Measurements from ENCODE around the gene AMBN.

Gene AMBN

GRCh38 chr4:70591955-70592582 lies at the start of gene AMBN:
TSS of gene AMBN (plus strand) at chr4:70592256. CDS start at chr4:70592359, 103 bp downstream.
- no peak for DNase-seq (ENCODE audit: low read depth)

- no peak for DNase-seq (ENCODE audit: low read depth)
These were observed 47.7 kb upstream of the AMBN start for GRCh38 chr4:70544279-70544868.

- DNase-seq (ENCODE audit: low read depth): no peak
These were observed 35.2 kb upstream of the AMBN start for GRCh38 chr4:70556856-70557255.

DNA sequence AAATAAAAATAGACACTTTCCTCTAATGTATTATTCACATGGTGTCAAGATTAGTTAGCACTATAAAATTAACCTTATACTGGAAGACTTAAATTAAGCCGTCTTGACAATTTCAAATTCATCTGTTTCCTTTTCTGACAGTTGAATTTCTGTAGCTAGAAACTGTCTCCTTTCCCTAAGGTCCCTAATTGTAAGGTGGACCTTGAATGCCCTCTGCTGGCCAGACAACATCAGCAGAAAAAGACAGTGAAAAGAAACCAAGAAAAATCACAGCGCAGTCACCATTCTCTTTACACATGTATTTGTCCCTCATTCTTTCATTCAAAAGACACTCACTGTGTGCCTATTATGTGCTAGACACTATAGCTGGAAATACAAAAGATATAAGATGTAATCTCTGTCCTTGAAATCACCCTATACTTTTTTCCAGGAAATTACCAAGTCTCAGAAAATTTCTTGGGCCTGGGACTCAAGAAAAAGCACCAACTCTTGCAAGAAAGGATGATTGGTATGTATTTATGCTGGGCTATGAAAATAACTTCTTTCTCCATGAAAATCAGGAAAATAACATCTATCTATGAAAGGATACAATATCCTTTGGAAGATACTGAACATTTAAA lies 32.7 kb upstream of the AMBN start:
- DNase-seq (ENCODE audit: low read depth): no peak

DNA sequence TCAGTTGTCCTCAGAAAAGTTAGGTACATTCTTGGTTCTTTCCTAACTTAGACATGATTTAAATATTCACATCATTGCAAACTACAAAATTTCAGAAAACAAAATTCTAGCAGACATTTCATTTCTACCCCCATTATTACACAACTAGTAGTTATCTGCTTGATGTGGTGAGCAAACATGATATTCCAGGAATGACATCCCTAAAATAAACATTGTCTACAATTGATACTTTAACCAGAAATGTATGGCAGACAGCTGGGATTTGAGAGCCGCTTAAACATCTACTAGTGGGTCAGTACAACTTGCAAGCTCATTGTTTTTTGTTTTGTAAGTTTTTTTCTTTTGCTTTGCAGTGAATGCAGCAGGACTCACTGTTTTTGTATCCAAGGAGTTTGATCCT lies 32.1 kb upstream of the AMBN start:
- no peak for DNase-seq (ENCODE audit: low read depth)

DNA sequence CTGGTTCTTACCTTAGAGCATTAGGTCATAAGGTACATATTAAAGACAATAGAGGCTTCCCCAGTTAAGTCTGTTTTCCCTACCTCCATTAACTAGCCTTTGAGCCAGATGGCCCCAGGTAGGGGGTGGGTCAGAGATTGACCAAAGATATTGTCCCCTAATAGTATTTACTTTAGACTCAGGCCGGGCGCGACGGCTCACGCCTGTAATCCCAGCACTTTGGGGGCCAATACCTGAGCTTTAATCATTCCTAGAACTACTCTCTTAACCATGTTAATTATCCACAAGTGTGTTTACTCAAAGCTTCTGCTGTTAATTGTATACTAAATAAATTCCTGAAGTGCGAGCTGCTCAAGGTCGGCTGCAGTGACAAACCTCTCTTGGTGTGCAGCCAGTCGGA lies 28.0 kb upstream of the AMBN start:
- no peak for DNase-seq (ENCODE audit: low read depth)

DNA sequence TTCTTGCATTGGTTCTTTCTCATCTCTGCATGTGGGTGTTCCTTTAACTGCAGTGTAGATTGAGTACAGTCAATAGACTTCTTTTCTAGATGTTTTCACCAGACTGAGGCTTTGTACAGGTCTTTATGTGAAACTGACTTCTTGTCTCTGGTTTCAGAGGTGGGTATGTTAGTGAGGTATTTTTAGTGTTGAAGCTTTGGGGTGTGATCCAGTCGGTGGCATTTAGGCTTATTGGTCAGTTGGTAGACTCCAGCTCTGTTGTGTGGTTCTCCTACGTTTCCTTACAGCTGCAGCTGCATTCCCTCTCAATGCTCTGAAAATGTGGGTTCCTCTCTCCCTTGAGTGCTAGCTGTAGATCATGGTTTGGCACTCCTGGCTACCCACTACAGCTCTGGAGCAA lies 21.3 kb upstream of the AMBN start:
- DNase-seq (ENCODE audit: low read depth): no peak

DNA sequence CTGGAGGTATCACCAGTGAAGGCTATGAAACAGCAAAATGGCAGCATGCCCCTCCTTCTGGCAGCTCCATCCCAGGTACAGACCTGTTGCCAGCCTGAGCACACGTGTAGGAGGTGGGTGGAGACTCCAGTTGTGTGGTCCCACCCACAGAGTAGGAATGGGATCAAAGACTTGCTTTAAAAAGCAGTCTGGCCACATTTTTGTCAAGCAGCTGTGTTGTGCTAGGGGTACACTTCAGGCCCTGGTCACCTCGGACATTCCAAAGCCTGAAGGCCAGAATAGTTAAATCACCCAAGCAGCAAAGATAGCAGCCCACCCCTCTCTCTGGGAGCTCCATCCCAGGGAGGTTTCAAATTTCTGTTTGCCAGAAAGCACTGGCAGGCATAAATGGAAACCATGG lies 20.3 kb upstream of the AMBN start:
- DNase-seq (ENCODE audit: low read depth): no peak

GRCh38 chr4:70575964-70576363 lies 16.1 kb upstream of the AMBN start:
- no peak for DNase-seq (ENCODE audit: low read depth)

- DNase-seq (ENCODE audit: low read depth): no peak
These were observed 14.7 kb upstream of the AMBN start for GRCh38 chr4:70577220-70577927.

DNA sequence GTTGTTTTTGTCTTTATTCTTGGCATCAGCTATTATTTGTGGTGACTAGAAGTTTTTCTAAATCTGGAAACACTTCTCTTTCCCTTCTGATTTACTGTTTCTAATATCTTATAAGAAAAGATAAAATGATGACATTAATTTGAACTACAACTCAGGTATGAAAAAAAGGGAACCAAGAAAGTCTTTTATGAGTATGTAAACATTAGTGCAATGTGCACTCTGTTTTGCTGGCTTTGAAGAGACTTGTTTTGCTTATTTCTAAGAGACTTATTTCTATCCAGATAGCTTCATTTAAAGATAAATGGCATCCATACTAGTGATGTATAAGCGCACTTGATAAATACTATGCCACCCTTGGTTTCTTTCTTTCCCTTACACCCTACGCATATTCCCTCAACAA lies 10.1 kb upstream of the AMBN start:
- no peak for DNase-seq (ENCODE audit: low read depth)

DNA sequence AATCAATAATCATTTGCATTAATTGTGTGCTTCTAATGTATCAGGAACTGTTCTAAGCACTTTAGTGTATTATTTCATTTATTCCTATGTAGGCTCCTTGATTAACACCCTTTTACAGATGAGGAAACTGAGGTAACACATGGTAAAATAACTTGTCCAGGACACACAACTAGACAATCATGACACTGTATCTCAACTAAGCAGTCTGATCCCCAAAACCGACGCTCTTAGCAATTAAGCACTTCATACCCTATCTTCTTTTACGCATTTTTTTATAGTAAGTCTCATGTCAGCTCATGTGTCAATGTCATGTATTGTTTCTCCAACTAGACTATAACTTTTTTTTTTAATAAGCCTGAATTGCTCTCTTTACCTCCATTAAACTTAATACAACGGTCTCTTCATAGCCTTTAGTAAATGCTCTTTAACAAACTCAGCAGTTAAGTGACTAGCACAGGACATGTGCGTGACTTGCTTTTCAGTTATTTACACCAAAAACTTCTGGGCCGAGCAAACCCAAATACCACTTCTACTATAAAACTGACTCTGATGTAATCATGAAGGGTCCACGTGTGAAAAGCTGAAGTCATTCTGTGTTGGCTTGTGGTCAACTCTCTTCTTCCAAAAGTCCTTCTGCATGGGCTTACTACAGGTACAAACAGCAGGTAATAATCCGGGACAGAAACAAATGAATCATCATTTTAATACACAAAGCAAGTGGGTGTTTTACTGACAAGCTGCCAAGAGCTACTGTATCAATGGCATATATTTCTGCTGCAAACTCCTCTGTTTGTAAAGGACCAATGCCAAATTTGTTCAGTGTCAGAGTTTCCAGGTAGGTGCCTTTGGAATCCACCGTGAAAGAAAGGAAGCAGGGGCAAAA lies 7.9 kb upstream of the AMBN start:
- no peak for DNase-seq (ENCODE audit: low read depth)

GRCh38 chr4:70586841-70587240 lies 5.2 kb upstream of the AMBN start:
- no peak for DNase-seq (ENCODE audit: low read depth)

DNA sequence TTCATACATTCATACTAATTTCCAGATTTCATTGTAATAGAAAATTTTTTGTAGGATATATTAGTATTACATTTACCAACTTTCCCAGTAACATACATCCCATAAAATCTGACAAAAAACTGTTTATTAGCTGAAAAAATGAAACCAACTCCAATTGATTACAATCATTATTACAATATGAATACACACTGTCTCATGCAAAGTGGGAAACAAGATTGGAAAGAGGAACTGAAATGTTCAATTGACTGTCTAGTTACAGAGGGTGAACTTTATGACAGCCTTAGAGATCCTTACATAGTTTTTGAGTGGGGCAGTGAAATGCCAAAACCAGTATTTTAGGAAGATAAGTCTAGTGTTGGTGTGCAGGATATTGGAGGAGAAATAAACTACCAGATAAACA lies 2.3 kb upstream of the AMBN start:
- DNase-seq (ENCODE audit: low read depth): no peak

DNA sequence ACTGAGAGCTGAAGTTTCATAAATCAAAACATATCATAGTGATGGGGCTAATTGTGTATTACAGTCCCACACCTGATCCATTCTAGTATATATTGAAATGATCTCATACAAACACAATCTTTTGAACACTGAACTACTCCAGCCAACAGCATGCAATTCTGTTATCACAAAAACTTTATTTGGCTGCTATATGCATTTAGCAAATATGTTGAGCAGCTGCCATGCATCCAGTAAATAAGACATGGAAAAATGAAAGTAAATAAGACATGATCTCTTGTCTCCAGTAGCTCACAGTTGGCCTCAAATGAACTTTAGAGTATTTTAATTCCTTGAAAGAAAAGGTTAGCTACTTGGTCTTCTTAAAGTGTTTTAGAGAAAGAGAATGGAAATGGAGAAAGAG lies 2.1 kb downstream of the AMBN start:
- DNase-seq (ENCODE audit: low read depth): no peak

DNA sequence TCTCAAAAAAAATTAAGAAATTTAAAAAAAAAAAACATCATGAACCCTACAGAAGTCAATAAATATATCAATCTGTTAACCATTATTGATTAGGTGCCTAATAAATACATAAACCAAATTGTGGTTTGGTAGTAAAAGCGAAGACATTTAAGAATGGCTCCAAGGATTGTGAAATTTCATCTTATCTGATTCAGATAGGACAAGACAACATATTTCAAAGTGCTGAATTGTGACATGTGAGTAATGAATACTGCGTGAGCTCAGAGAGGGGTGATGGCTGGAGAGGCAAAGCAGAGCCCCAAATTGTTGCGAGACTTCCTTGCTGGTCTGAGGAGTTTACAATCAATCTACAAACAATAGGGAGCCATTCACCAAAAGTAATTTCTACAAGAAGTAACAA lies 8.2 kb downstream of the AMBN start:
- DNase-seq (ENCODE audit: low read depth): no peak

GRCh38 chr4:70600977-70601376 lies 8.9 kb downstream of the AMBN start:
- no peak for DNase-seq (ENCODE audit: low read depth)

DNA sequence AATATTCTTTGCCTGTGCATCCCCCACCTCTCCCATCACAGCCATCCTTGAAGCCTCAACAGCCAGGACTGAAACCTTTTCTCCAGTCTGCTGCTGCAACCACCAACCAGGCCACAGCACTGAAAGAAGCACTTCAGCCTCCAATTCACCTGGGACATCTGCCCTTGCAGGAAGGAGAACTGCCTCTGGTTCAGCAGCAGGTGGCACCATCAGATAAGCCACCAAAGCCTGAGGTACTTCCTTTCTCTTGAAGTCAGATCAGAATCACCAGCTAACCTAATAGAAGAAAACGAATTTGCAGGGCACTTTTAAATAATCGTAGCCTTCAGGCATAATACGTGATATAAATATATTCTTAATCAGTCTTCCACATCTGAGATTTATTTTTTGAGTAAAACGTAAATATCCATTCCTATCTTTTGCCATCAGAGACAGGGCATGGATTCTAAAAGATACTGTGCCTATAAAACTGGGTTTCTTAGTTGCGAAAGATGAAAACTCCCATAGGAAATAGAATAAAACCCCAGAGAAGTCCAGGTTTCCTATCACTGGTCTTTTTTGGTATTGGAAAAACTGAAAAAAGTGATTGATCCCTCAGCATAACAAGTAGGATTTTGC lies 9.5 kb downstream of the AMBN start:
- peak; percentile 24 for DNase-seq (ENCODE audit: low read depth)

- DNase-seq (ENCODE audit: low read depth): no peak
These were observed 11.8 kb downstream of the AMBN start for GRCh38 chr4:70603856-70604255.

- DNase-seq (ENCODE audit: low read depth): no peak
These were observed 14.4 kb downstream of the AMBN start for GRCh38 chr4:70606459-70606858.

DNA sequence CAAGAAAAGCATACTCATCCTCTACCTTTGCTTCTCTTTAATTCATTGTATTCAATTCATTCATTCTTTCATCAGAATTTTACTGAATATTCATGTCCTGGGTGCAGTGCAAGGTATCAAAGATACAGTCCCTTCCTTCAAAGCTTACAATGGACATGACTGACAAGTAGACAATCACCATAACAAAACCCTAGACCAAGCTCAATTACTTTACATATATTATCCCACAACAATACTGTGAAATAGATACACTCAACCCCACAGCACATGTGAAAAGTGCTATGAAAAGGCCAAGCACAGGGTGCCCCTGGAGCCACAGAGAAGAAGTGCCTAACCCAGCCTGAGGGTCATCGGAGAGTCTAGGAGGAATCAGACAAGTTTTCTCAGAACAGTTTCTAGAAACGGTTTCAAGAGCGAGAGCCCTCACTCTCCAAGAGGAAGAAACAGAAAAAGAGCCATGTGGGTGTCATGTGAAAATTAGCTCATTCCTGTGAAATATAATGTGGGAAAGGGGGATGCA lies 15.3 kb downstream of the AMBN start:
- no peak for DNase-seq (ENCODE audit: low read depth)

DNA sequence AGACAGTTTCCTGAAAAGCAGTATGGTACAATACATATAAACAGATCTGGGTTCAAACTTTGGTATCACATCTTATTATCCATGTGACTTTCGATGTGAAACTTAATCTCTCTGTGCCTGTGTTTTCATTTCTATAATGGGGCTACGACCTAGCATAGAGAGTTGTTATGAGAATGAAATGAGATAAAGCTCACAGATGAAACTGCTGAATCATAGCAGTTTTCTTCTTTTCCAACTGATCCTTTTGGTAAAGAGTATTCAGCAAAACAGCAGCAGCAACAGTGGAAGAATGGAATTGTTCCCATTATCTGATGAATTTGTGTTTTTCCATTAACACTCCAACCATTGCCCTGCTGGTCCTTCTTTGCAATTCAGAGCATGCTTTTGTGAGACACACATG lies 16.3 kb downstream of the AMBN start:
- DNase-seq (ENCODE audit: low read depth): no peak

Measured in stimulated activated CD8-positive, alpha-beta memory T cell treated with anti-CD3 and anti-CD28 coated beads, Interleukin-12 subunit alpha, Interleukin-12 subunit beta, amount 100 ng/mL, for 4 hours (primary cell).